GM12874 (cell line): ENCODE data around the gene PIGT.

Experiments
- TF ChIP-seq, protein P1 (sequence below): IDR thresholded peaks from 2 replicates; pipeline ENCODE4 v1.5.1; 2011; ENCODE audit warnings: low read depth, mild to moderate bottlenecking, control low read depth, low read length, moderate library complexity; ENCODE audit not compliant: insufficient read depth

PIGT gene

GRCh38 chr20:45408646-45409213, 7.2 kb upstream of the PIGT start:
- TF ChIP-seq, protein P1, sequence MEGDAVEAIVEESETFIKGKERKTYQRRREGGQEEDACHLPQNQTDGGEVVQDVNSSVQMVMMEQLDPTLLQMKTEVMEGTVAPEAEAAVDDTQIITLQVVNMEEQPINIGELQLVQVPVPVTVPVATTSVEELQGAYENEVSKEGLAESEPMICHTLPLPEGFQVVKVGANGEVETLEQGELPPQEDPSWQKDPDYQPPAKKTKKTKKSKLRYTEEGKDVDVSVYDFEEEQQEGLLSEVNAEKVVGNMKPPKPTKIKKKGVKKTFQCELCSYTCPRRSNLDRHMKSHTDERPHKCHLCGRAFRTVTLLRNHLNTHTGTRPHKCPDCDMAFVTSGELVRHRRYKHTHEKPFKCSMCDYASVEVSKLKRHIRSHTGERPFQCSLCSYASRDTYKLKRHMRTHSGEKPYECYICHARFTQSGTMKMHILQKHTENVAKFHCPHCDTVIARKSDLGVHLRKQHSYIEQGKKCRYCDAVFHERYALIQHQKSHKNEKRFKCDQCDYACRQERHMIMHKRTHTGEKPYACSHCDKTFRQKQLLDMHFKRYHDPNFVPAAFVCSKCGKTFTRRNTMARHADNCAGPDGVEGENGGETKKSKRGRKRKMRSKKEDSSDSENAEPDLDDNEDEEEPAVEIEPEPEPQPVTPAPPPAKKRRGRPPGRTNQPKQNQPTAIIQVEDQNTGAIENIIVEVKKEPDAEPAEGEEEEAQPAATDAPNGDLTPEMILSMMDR: no peak

DNA sequence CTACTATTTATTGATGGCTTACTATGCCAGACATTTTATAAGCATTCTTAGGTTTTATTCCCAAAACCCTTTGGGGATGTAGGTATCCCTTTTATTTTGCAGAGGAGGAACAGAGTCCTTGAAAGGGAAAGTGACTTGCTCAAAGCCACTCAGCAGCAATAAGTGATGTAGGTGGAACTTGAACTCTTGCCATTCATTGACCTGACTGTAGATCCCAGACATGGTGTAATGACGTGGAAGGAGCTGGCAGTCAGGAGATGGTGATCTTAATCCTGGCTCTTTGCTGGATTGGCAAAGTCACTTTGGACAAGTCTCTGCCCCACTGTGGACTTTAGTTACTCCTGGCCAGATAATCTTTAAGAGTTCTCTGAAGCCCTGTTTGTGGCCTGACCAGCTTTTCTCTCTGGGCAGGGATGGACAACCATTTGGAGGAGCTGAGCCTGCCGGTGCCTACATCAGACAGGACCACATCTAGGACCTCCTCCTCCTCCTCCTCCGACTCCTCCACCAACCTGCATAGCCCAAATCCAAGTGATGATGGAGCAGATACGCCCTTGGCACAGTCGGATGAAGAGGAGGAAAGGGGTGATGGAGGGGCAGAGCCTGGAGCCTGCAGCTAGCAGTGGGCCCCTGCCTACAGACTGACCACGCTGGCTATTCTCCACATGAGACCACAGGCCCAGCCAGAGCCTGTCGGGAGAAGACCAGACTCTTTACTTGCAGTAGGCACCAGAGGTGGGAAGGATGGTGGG, 6.2 kb upstream of the PIGT start:
- TF ChIP-seq, protein P1: no peak

GRCh38 chr20:45410887-45411286, 5.1 kb upstream of the PIGT start:
- TF ChIP-seq, protein P1: no peak

GRCh38 chr20:45412653-45413052, 3.3 kb upstream of the PIGT start:
- TF ChIP-seq, protein P1: no peak

DNA sequence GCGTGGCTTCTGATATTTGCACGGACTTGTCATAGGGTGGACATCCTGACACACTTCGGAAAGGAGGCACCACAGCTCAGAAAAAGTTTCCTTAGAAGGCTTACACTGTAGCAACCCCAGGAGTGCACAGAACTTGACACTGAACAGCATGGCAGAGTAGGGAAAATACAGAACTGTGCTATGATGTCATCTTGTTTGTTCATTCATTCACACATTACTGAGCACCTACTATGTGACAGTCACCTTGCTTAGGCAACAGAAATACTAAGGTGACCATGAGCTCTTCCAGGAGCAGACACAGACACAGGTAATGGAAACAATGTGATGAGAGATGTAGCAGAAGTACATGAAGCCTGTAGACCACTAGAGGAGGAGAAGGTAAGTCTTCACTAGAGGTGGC, 2.5 kb upstream of the PIGT start:
- TF ChIP-seq, protein P1: no peak

- TF ChIP-seq, protein P1: no peak
These were observed 976 bp downstream of the PIGT start for GRCh38 chr20:45416917-45417316.

GRCh38 chr20:45419188-45420091, 3.5 kb downstream of the PIGT start:
- TF ChIP-seq, protein P1: no peak
